ENCODE data around the gene RFX3.
A peak's percentile ranks its signal among the peaks of the same experiment; 100 is the strongest.

The RFX3 gene

DNA sequence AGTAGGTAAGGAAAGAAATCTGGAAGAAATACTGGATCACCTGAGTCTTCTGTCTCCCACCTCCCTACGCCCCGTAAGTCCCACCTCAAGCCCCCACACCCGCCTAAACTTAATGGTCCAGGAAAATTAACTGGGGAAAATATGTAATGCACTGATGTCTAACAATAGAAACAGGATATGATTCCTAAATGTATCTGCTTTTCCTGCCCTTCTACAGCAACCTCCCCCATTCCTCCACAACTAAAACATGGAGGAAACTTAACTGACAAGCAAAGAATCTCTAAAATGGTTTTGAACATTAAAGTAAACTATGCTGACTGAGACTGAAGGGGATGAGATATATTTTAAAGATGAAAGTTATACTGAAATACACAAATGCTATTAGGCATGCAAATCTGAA lies 10.4 kb downstream of the RFX3 start:
- Histone ChIP-seq H3K27ac (replicated peaks) (no peak overlapping the region), H3K27me3 (ENCODE audit: insufficient read depth, poor library complexity, severe bottlenecking) (no peaks in the 10 kb centered on the region), H3K4me3 (replicated peaks; ENCODE audit: insufficient read depth, low read length) (no peak overlapping the region)
- no peak for DNase-seq (ENCODE audit: low read depth in 1 of 2, low spot score in 1 of 2)
- no peak for TF ChIP-seq POLR2AphosphoS5 (IDR thresholded peaks at IDR 0.05; ENCODE audit: low read depth)
- no peak for TF ChIP-seq SPI1 (IDR thresholded peaks at IDR 0.05; ENCODE audit: borderline replicate concordance, low read depth)
- TF ChIP-seq, protein P1, sequence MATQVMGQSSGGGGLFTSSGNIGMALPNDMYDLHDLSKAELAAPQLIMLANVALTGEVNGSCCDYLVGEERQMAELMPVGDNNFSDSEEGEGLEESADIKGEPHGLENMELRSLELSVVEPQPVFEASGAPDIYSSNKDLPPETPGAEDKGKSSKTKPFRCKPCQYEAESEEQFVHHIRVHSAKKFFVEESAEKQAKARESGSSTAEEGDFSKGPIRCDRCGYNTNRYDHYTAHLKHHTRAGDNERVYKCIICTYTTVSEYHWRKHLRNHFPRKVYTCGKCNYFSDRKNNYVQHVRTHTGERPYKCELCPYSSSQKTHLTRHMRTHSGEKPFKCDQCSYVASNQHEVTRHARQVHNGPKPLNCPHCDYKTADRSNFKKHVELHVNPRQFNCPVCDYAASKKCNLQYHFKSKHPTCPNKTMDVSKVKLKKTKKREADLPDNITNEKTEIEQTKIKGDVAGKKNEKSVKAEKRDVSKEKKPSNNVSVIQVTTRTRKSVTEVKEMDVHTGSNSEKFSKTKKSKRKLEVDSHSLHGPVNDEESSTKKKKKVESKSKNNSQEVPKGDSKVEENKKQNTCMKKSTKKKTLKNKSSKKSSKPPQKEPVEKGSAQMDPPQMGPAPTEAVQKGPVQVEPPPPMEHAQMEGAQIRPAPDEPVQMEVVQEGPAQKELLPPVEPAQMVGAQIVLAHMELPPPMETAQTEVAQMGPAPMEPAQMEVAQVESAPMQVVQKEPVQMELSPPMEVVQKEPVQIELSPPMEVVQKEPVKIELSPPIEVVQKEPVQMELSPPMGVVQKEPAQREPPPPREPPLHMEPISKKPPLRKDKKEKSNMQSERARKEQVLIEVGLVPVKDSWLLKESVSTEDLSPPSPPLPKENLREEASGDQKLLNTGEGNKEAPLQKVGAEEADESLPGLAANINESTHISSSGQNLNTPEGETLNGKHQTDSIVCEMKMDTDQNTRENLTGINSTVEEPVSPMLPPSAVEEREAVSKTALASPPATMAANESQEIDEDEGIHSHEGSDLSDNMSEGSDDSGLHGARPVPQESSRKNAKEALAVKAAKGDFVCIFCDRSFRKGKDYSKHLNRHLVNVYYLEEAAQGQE (IDR thresholded peaks at IDR 0.05; ENCODE audit: insufficient replicate concordance, low read depth): no peak
- TF ChIP-seq GABPA (IDR thresholded peaks at IDR 0.05; ENCODE audit: low read depth): no peak
- TF ChIP-seq, protein P2, sequence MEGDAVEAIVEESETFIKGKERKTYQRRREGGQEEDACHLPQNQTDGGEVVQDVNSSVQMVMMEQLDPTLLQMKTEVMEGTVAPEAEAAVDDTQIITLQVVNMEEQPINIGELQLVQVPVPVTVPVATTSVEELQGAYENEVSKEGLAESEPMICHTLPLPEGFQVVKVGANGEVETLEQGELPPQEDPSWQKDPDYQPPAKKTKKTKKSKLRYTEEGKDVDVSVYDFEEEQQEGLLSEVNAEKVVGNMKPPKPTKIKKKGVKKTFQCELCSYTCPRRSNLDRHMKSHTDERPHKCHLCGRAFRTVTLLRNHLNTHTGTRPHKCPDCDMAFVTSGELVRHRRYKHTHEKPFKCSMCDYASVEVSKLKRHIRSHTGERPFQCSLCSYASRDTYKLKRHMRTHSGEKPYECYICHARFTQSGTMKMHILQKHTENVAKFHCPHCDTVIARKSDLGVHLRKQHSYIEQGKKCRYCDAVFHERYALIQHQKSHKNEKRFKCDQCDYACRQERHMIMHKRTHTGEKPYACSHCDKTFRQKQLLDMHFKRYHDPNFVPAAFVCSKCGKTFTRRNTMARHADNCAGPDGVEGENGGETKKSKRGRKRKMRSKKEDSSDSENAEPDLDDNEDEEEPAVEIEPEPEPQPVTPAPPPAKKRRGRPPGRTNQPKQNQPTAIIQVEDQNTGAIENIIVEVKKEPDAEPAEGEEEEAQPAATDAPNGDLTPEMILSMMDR (IDR thresholded peaks at IDR 0.05; ENCODE audit: insufficient read depth, low read length): no peak

DNA sequence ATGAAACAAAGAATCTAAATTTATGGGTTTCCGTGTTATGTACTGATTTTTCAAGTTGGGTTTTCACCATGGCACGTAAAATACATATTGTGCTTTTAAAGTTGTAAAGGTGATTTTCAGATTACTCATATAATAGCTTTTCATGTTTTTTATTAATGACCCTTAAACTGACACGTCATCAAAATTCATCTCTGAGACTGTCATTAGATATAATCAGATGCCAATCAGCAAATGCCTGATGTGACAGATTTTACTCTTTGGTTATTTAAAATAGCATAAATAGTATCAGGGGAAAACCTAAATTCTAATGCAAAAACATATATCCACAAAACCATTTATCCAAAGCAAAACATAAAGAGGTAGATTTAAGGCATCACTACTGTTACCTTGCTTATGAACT lies 11.0 kb downstream of the RFX3 start:
- no peak overlapping the region for H3K27ac ChIP-seq (replicated peaks)
- TF ChIP-seq, protein P1 (IDR thresholded peaks at IDR 0.05; ENCODE audit: insufficient replicate concordance, low read depth): no peak
- TF ChIP-seq GABPA (IDR thresholded peaks at IDR 0.05; ENCODE audit: low read depth) (no peak), SPI1 (IDR thresholded peaks at IDR 0.05; ENCODE audit: borderline replicate concordance, low read depth) (no peak), POLR2AphosphoS5 (IDR thresholded peaks at IDR 0.05; ENCODE audit: low read depth) (no peak)
- TF ChIP-seq, protein P2 (IDR thresholded peaks at IDR 0.05; ENCODE audit: insufficient read depth, low read length): no peak
- no peaks in the 10 kb centered on the region for H3K27me3 ChIP-seq (ENCODE audit: insufficient read depth, poor library complexity, severe bottlenecking)
- no peak overlapping the region for H3K4me3 ChIP-seq (replicated peaks; ENCODE audit: insufficient read depth, low read length)
- DNase-seq (ENCODE audit: low read depth in 1 of 2, low spot score in 1 of 2): no peak

- Histone ChIP-seq H3K27me3 (ENCODE audit: insufficient read depth, poor library complexity, severe bottlenecking) (no peaks in the 10 kb centered on the region), H3K27ac (replicated peaks) (peak overlapping the region; percentile 14; the same call in 1 of the 2 replicates), H3K4me3 (replicated peaks; ENCODE audit: insufficient read depth, low read length) (no peak overlapping the region)
- TF ChIP-seq POLR2AphosphoS5 (IDR thresholded peaks at IDR 0.05; ENCODE audit: low read depth) (no peak), SPI1 (IDR thresholded peaks at IDR 0.05; ENCODE audit: borderline replicate concordance, low read depth) (peak; percentile 28; the same call in 1 of the 2 replicates)
- DNase-seq (ENCODE audit: low read depth in 1 of 2, low spot score in 1 of 2): peak; percentile 22 to 29
These were observed 12.5 kb downstream of the RFX3 start for GRCh38 chr9:3513265-3513818.

GRCh38 chr9:3511551-3511950 lies 14.2 kb downstream of the RFX3 start:
- H3K4me3 ChIP-seq (replicated peaks; ENCODE audit: insufficient read depth, low read length): no peak overlapping the region
- DNase-seq (ENCODE audit: low read depth in 1 of 2, low spot score in 1 of 2): no peak
- TF ChIP-seq SPI1 (IDR thresholded peaks at IDR 0.05; ENCODE audit: borderline replicate concordance, low read depth): no peak
- TF ChIP-seq, protein P2 (IDR thresholded peaks at IDR 0.05; ENCODE audit: insufficient read depth, low read length): no peak
- TF ChIP-seq, protein P1 (IDR thresholded peaks at IDR 0.05; ENCODE audit: insufficient replicate concordance, low read depth): no peak
- TF ChIP-seq GABPA (IDR thresholded peaks at IDR 0.05; ENCODE audit: low read depth): no peak
- peak overlapping the region; percentile 61 for H3K27ac ChIP-seq (replicated peaks)
- no peaks in the 10 kb centered on the region for H3K27me3 ChIP-seq (ENCODE audit: insufficient read depth, poor library complexity, severe bottlenecking)

Data from HL-60 (cell line).